ENCODE data around the gene LMO3.
"Not testable (repeated sequence)": the region's sequence is repeated elsewhere in the genome, so short reads cannot be mapped to it uniquely, and the experiment has no call there.

LMO3 gene

GRCh38 chr12:16545836-16546235 lies 60.1 kb downstream of the LMO3 start:
- DNase-seq (ENCODE audit: low read depth in 2 of 2), result no peak

- no peak for DNase-seq (ENCODE audit: low read depth in 2 of 2)
Measured at GRCh38 chr12:16542586-16542985, 63.4 kb downstream of the LMO3 start.

- DNase-seq (ENCODE audit: low read depth in 2 of 2), result not testable (repeated sequence)
Measured at GRCh38 chr12:16537652-16538051, 68.3 kb downstream of the LMO3 start.

GRCh38 chr12:16531621-16532020 lies 74.3 kb downstream of the LMO3 start:
- no peak for DNase-seq (ENCODE audit: low read depth in 2 of 2)

GRCh38 chr12:16530268-16530850 lies 75.6 kb downstream of the LMO3 start:
- DNase-seq (ENCODE audit: low read depth in 2 of 2), result no peak

- DNase-seq (ENCODE audit: low read depth in 2 of 2), result no peak
Measured at GRCh38 chr12:16526693-16527092, 79.3 kb downstream of the LMO3 start.

- DNase-seq (ENCODE audit: low read depth in 2 of 2), result no peak
Measured at GRCh38 chr12:16524378-16524777, 81.6 kb downstream of the LMO3 start.

- DNase-seq (ENCODE audit: low read depth in 2 of 2), result no peak
Measured at GRCh38 chr12:16523951-16524331, 82.0 kb downstream of the LMO3 start.

GRCh38 chr12:16523284-16523950 lies 82.5 kb downstream of the LMO3 start:
- no peak for DNase-seq (ENCODE audit: low read depth in 2 of 2)

- DNase-seq (ENCODE audit: low read depth in 2 of 2), result no peak
Measured at GRCh38 chr12:16520328-16520727, 85.6 kb downstream of the LMO3 start.

- no peak for DNase-seq (ENCODE audit: low read depth in 2 of 2)
Measured at GRCh38 chr12:16515666-16516065, 90.3 kb downstream of the LMO3 start.

- DNase-seq (ENCODE audit: low read depth in 2 of 2), result no peak
Measured at GRCh38 chr12:16513231-16513630, 92.7 kb downstream of the LMO3 start.

GRCh38 chr12:16509411-16509810 lies 96.6 kb downstream of the LMO3 start:
- no peak for DNase-seq (ENCODE audit: low read depth in 2 of 2)

- DNase-seq (ENCODE audit: low read depth in 2 of 2), result no peak
Measured at GRCh38 chr12:16506394-16506793, 99.6 kb downstream of the LMO3 start.

- no peak for DNase-seq (ENCODE audit: low read depth in 2 of 2)
Measured at GRCh38 chr12:16504200-16504599, 101.8 kb downstream of the LMO3 start.

- no peak for DNase-seq (ENCODE audit: low read depth in 2 of 2)
Measured at GRCh38 chr12:16499611-16500010, 106.4 kb downstream of the LMO3 start.

Data from stimulated activated CD8-positive, alpha-beta memory T cell treated with anti-CD3 and anti-CD28 coated beads, Interleukin-15, amount 100 ng/mL, for 4 hours (primary cell).